ENCODE data around the gene PRKCZ.

DNA sequence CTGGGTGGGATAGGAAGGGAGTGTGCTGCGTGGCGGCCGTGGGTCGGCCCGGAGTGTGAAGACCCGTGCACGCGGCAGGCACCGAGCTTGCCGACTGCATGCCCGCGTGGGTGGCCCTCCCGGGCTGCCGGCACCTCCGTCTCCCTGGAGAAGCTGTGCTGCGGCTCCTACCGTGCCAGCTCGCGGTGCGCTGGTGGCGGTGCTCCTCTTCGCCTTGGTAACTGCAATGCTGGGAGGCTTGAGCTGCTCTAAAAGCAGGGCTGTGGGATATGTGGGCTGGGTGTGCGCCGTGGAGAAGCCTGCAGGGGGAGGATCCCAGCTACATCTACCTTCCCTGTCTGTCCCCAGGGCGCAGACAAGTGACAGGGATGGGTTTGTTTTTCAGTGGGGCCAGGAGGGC is 28.7 kb upstream of the PRKCZ start:
- TF ChIP-seq CTCF (IDR thresholded peaks at IDR 0.05) (no peak), EZH2 (IDR thresholded peaks at IDR 0.05) (no peak)

All from neural progenitor cell (in vitro differentiated cells).